Brain microvascular endothelial cell (primary cell): ENCODE measurements around the gene FBXW10B.
"Not testable (repeated sequence)": the region's sequence is repeated elsewhere in the genome, so short reads cannot be mapped to it uniquely, and the experiment has no call there.

Source experiments
- DNase-seq: peaks from one replicate; pipeline ENCODE4 v3.0.0-alpha.2; 2020
- H3K27ac ChIP-seq: fragments of 250-450 bp; sonication (Bioruptor Pico); 2 replicates; pipeline ENCODE4 v1.5.1; 2020; ENCODE audit warnings: mild to moderate bottlenecking, moderate library complexity
- H3K27me3 ChIP-seq: fragments of 250-450 bp; sonication (Bioruptor Pico); replicated peaks from 2 replicates; pipeline ENCODE4 v1.5.1; 2020; ENCODE audit warnings: mild to moderate bottlenecking
- H3K36me3 ChIP-seq: fragments of 250-450 bp; sonication (Bioruptor Pico); replicated peaks from 2 replicates; pipeline ENCODE4 v1.5.1; 2020; ENCODE audit warnings: mild to moderate bottlenecking
- H3K4me3 ChIP-seq: 2 replicates; pipeline ENCODE4 v1.5.1; 2011; ENCODE audit warnings: low read depth, mild to moderate bottlenecking, control low read depth, low read length, moderate library complexity
- CTCF ChIP-seq: IDR thresholded peaks from 2 replicates; pipeline ENCODE4 v1.5.1; 2011; ENCODE audit warnings: low read depth, mild to moderate bottlenecking, moderate library complexity, low read length, control low read depth, inconsistent platforms; ENCODE audit errors: missing control alignments
- in situ Hi-C: cut with HindIII; loops from 2 replicates; pipeline ENCODE4 v1.10.0; 2017; ENCODE audit warnings: low sequenced_read_pairs, low pct_ligation_motif_present

Gene FBXW10B, protein sequence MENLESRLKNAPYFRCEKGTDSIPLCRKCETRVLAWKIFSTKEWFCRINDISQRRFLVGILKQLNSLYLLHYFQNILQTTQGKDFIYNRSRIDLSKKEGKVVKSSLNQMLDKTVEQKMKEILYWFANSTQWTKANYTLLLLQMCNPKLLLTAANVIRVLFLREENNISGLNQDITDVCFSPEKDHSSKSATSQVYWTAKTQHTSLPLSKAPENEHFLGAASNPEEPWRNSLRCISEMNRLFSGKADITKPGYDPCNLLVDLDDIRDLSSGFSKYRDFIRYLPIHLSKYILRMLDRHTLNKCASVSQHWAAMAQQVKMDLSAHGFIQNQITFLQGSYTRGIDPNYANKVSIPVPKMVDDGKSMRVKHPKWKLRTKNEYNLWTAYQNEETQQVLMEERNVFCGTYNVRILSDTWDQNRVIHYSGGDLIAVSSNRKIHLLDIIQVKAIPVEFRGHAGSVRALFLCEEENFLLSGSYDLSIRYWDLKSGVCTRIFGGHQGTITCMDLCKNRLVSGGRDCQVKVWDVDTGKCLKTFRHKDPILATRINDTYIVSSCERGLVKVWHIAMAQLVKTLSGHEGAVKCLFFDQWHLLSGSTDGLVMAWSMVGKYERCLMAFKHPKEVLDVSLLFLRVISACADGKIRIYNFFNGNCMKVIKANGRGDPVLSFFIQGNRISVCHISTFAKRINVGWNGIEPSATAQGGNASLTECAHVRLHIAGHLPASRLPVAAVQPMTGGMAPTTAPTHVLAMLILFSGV

DNA sequence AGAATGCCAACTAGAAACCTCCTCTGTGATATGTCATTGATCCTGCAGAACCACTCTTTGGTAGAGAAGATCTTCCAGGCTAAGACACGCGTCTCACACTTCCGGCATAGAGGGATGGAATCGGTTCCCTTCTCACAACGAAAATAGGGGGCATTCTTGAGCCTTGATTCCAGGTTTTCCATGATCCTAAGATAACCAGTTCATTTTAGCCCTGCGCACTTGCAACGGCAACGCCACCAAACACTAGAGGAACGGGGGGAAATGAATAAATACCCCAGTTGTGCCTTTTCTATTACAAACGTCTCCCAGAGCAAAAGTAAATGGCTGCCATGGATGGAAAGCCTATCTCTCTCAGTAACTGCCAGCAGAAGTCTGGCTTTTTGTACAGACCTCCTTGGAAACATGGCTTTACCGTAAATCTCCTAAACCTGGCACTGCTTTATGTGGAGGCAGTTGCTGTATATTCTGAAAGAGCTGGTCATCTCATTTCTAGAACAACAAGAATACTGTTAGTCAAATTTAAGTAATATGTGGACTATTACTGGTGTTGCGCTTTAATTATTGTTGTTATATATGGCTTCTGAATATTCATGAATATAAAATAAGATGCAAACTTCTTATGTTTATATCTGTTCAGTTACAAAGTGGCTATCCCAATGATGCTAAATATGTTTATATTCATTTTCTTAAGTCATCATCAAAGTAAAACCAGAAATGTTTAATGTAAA lies at the start of gene FBXW10B:
Gene FBXW10B, minus strand, starts transcription at position 374 of the 728 bp plus-strand sequence. Its CDS starts 192 bp downstream, at position 182.
- in situ Hi-C loops, H3K36me3 ChIP-seq, H3K27me3 ChIP-seq, DNase-seq, H3K27ac ChIP-seq: not testable (repeated sequence)
- H3K4me3 ChIP-seq = peak within 1 kb of the TSS; percentile 30

- no peak for TF ChIP-seq CTCF
- in situ Hi-C loops = no loop called here
- no peak for DNase-seq
- Histone ChIP-seq H3K36me3 (no peaks in the 10 kb centered on the region), H3K27ac (no peak overlapping the region), H3K4me3 (no peak overlapping the region), H3K27me3 (no peaks in the 10 kb centered on the region)
Measured at GRCh38 chr17:15663691-15664090, 44.2 kb upstream of the FBXW10B start.

GRCh38 chr17:15663176-15663575 lies 43.7 kb upstream of the FBXW10B start:
- H3K4me3 ChIP-seq = no peak overlapping the region
- no peak for DNase-seq
- no peaks in the 10 kb centered on the region for H3K36me3 ChIP-seq
- in situ Hi-C loops = no loop called here
- TF ChIP-seq CTCF = no peak
- H3K27me3 ChIP-seq = no peaks in the 10 kb centered on the region
- no peak overlapping the region for H3K27ac ChIP-seq

DNA sequence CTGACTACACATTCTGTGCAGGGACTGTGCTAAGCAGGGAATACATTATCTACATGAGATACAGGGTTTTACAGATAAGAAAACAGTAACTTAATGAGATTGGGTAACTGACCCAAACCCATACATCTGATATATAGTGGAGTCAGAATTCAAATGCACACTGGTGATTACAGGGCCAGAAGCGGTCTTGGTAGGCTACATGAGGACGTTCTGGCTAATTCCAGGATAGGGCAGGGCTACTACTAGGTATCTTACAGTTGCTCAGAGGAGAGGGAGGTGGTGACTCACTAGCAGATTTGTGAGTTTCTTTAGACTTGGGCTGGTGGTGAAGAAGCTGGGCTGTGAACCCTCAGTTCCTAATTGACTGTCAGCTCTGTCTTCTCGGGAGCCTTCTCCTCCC lies 43.2 kb upstream of the FBXW10B start:
- Histone ChIP-seq H3K36me3 (no peaks in the 10 kb centered on the region), H3K27me3 (no peaks in the 10 kb centered on the region), H3K27ac (no peak overlapping the region), H3K4me3 (no peak overlapping the region)
- in situ Hi-C loops = no loop called here
- TF ChIP-seq CTCF = no peak
- no peak for DNase-seq

DNA sequence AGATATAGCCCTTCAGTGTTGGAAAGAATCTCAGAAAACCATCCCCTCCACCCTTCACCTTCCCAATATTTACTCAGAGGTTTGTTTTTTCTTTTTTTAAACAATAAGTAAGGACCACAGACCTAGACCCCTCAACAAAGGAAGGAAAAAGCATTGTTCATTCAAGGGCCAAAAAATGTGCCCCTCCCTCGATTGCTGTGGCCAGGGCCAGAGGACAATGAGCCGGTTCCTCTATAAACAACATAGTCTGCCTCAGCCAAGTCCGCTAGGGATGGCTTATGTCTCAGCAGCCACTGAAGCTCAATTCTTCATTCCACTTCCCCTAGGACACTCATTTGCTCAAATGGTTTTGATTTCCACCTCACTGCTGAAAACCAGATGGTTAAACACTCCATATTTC lies 40.6 kb upstream of the FBXW10B start:
- H3K4me3 ChIP-seq = no peak overlapping the region
- no peak for DNase-seq
- H3K27me3 ChIP-seq = no peaks in the 10 kb centered on the region
- H3K27ac ChIP-seq = no peak overlapping the region
- in situ Hi-C loops = no loop called here
- no peaks in the 10 kb centered on the region for H3K36me3 ChIP-seq
- TF ChIP-seq CTCF = no peak

DNA sequence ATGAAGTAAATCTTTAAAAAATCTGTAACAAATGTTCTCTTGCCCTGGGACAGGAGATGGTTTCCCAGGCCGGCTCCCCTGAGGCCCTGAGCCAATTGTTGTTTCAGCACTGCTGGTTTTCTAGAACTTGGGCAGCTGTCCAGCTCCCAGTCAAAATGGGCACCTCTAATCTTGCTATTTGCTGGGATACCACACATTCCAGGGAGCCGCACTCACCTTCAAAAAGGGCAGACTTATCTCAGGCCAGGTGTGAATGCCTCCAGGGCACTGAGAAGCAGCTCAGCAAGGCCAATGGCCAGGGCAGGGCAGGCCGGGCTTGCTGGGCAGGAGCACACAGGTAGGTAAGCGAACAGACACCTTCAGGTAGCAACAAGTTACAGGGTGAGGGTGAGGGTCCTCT lies 40.2 kb upstream of the FBXW10B start:
- no peak for DNase-seq
- Histone ChIP-seq H3K4me3 (no peak overlapping the region), H3K27ac (no peak overlapping the region), H3K27me3 (no peaks in the 10 kb centered on the region), H3K36me3 (no peaks in the 10 kb centered on the region)
- in situ Hi-C loops = no loop called here
- TF ChIP-seq CTCF = no peak
